ENCODE data around the gene MBNL2. TPM values are rescaled to one million over a fixed set of nuclear protein-coding genes. Genes with fewer than 3 reads are reported as not detected.

MBNL2 gene
- total and polyA plus RNA-seq, 4 experiments from 2014 or later: 20.1 to 36.2 (median 28.3) TPM

- POLR2A ChIA-PET (ENCODE audit: partially characterized antibody): interaction anchor here (1.3 kb wide), 1 partner anchor 20 kb away, joined by 3 read pairs; no protein-coding TSS in a partner anchor
- Histone ChIP-seq H3K27ac (ENCODE audit: low read depth, low read length) (no peak overlapping the region), H3K9me3 (ENCODE audit: control insufficient read depth in 1 of 2, low read length in 2 of 2) (no peaks in the 10 kb centered on the region), H3K4me1 (ENCODE audit: insufficient read depth, low read length) (peaks cover 7% of the 10 kb centered on the region), H3K27me3 (ENCODE audit: insufficient read depth, low read length) (no peaks in the 10 kb centered on the region), H3K36me3 (ENCODE audit: insufficient read depth, low read length) (peaks cover 5% of the 10 kb centered on the region), H3K4me3 (ENCODE audit: low read length in 2 of 2) (no peak overlapping the region)
- Mint-ChIP-seq H3K27me3 (no peaks in the 10 kb centered on the region), H3K4me1 (peaks cover 32 to 53% (median 34%) of the 10 kb centered on the region in 4 donors), H3K36me3 (peaks cover 12 to 17% of the 10 kb centered on the region in 2 donors), H3K9me3 (no peaks in the 10 kb centered on the region), H3K27ac (peak overlapping the region in 2 of 7 donors; percentile 46 to 51), H3K4me3 (no peak overlapping the region)
- no peak for DNase-seq
- intact Hi-C loops (cut with micrococcal nuclease): no loop called here
- CTCF ChIA-PET (ENCODE audit: partially characterized antibody): no interaction called here
Measured at GRCh38 chr13:97268772-97269171, 46.6 kb downstream of the MBNL2 start.

GRCh38 chr13:97269603-97270002, 47.5 kb downstream of the MBNL2 start:
- H3K9me3 Mint-ChIP-seq: no peaks in the 10 kb centered on the region
- H3K4me1 Mint-ChIP-seq: peaks cover 31 to 51% (median 34%) of the 10 kb centered on the region in 4 donors
- CTCF ChIA-PET (ENCODE audit: partially characterized antibody): no interaction called here

GRCh38 chr13:97272526-97272925, 50.4 kb downstream of the MBNL2 start:
- intact Hi-C loops (cut with micrococcal nuclease): no loop called here
- H3K36me3 Mint-ChIP-seq: peaks cover 35 to 38% of the 10 kb centered on the region in 2 donors
- no peak overlapping the region for H3K27ac Mint-ChIP-seq
- DNase-seq: no peak
- CTCF ChIA-PET (ENCODE audit: partially characterized antibody): interaction anchor here (1.0 to 1.2 kb wide), 2 partner anchors 13 to 113 kb away, joined by 3 read pairs; no protein-coding TSS in a partner anchor
- no peaks in the 10 kb centered on the region for H3K9me3 ChIP-seq (ENCODE audit: control insufficient read depth in 1 of 2, low read length in 2 of 2)
- H3K4me3 Mint-ChIP-seq: no peak overlapping the region
- no peaks in the 10 kb centered on the region for H3K27me3 Mint-ChIP-seq
- H3K4me1 Mint-ChIP-seq: peaks cover 41 to 72% (median 55%) of the 10 kb centered on the region in 4 donors
- peaks cover 0 to 2% (median 0%) of the 10 kb centered on the region in 8 donors for H3K9me3 Mint-ChIP-seq
- H3K27me3 ChIP-seq (ENCODE audit: insufficient read depth, low read length): no peaks in the 10 kb centered on the region
- peaks cover 19% of the 10 kb centered on the region for H3K4me1 ChIP-seq (ENCODE audit: insufficient read depth, low read length)
- no peak overlapping the region for H3K4me3 ChIP-seq (ENCODE audit: low read length in 2 of 2)
- H3K36me3 ChIP-seq (ENCODE audit: insufficient read depth, low read length): no peaks in the 10 kb centered on the region
- H3K27ac ChIP-seq (ENCODE audit: low read depth, low read length): no peak overlapping the region
- POLR2A ChIA-PET (ENCODE audit: partially characterized antibody): no interaction called here

More at GRCh38 chr13:97269603-97270002, 47.5 kb downstream of the MBNL2 start:
- no peaks in the 10 kb centered on the region for H3K9me3 ChIP-seq (ENCODE audit: control insufficient read depth in 1 of 2, low read length in 2 of 2)
- peaks cover 14 to 19% of the 10 kb centered on the region in 2 donors for H3K36me3 Mint-ChIP-seq
- H3K27ac ChIP-seq (ENCODE audit: low read depth, low read length): no peak overlapping the region
- H3K27me3 ChIP-seq (ENCODE audit: insufficient read depth, low read length): no peaks in the 10 kb centered on the region
- H3K4me1 ChIP-seq (ENCODE audit: insufficient read depth, low read length): peaks cover 7% of the 10 kb centered on the region
- H3K4me3 ChIP-seq (ENCODE audit: low read length in 2 of 2): no peak overlapping the region
- H3K4me3 Mint-ChIP-seq: no peak overlapping the region
- H3K27me3 Mint-ChIP-seq: no peaks in the 10 kb centered on the region
- intact Hi-C loops (cut with micrococcal nuclease): no loop called here
- no peak overlapping the region for H3K27ac Mint-ChIP-seq
- peaks cover 4% of the 10 kb centered on the region for H3K36me3 ChIP-seq (ENCODE audit: insufficient read depth, low read length)
- DNase-seq: no peak
- POLR2A ChIA-PET (ENCODE audit: partially characterized antibody): no interaction called here

GRCh38 chr13:97273341-97273831, 51.3 kb downstream of the MBNL2 start:
- intact Hi-C loops (cut with micrococcal nuclease): no loop called here
- Mint-ChIP-seq H3K36me3 (peaks cover 32 to 34% of the 10 kb centered on the region in 2 donors), H3K9me3 (peaks cover 0 to 2% (median 0%) of the 10 kb centered on the region in 8 donors), H3K27me3 (no peaks in the 10 kb centered on the region), H3K4me1 (peaks cover 41 to 66% (median 56%) of the 10 kb centered on the region in 4 donors), H3K4me3 (no peak overlapping the region), H3K27ac (no peak overlapping the region)
- no peak for DNase-seq
- Histone ChIP-seq H3K36me3 (ENCODE audit: insufficient read depth, low read length) (no peaks in the 10 kb centered on the region), H3K4me3 (ENCODE audit: low read length in 2 of 2) (no peak overlapping the region), H3K27ac (ENCODE audit: low read depth, low read length) (no peak overlapping the region), H3K4me1 (ENCODE audit: insufficient read depth, low read length) (peaks cover 21% of the 10 kb centered on the region), H3K27me3 (ENCODE audit: insufficient read depth, low read length) (no peaks in the 10 kb centered on the region), H3K9me3 (ENCODE audit: control insufficient read depth in 1 of 2, low read length in 2 of 2) (no peaks in the 10 kb centered on the region)
- CTCF ChIA-PET (ENCODE audit: partially characterized antibody): interaction anchor here (1.0 to 1.4 kb wide), 2 partner anchors 14 to 163 kb away, joined by 3 to 4 read pairs; no protein-coding TSS in a partner anchor
- POLR2A ChIA-PET (ENCODE audit: partially characterized antibody): no interaction called here

DNA sequence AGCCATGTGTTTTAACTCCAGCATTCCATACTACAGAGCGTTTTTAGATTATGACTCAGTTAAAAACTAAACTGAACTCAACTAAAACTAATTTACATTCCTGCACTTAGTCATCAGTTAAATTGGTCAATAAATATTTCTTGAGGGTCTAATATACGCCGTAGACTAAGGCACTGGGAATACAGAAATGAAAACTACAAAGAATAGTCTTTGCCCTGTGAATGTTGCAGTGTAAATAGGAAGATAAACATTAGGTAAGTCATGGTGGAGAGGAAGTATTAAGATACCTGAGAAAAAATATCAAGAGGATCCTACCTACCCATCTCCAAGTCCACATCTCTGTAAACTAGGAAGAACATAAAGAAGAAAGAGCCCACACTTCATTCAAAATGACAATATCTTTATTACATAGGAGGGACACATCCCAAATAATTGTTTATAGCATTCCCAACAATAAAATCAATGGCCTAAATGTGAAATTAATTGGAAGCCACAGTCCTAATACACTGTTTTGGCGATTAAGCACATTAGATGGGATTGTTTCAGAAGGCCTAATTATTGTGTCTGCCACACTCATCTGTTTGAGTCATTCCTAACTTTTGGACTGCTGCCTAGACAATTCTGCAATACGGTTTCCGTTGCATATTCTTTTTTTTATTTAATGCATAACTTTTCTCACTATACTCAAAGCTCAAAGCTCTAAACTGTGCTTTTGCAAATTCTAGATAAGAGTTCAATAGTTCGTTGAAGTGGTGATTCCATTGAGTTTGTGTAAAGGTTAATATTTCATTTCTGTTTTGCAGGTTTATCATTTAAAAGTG, 52.9 kb downstream of the MBNL2 start:
- Histone ChIP-seq H3K27ac (ENCODE audit: low read depth, low read length) (no peak overlapping the region), H3K27me3 (ENCODE audit: insufficient read depth, low read length) (no peaks in the 10 kb centered on the region), H3K9me3 (ENCODE audit: control insufficient read depth in 1 of 2, low read length in 2 of 2) (no peaks in the 10 kb centered on the region), H3K4me3 (ENCODE audit: low read length in 2 of 2) (no peak overlapping the region), H3K4me1 (ENCODE audit: insufficient read depth, low read length) (peaks cover 28% of the 10 kb centered on the region), H3K36me3 (ENCODE audit: insufficient read depth, low read length) (no peaks in the 10 kb centered on the region)
- Mint-ChIP-seq H3K27ac (peak overlapping the region in 1 of 7 donors; percentile 35), H3K4me1 (peaks cover 46 to 67% (median 55%) of the 10 kb centered on the region in 4 donors), H3K36me3 (peaks cover 29 to 33% of the 10 kb centered on the region in 2 donors), H3K27me3 (no peaks in the 10 kb centered on the region), H3K4me3 (no peak overlapping the region), H3K9me3 (peaks cover 0 to 2% (median 0%) of the 10 kb centered on the region in 8 donors)
- intact Hi-C loops (cut with micrococcal nuclease): no loop called here
- ChIA-PET CTCF (ENCODE audit: partially characterized antibody) (no interaction called here), POLR2A (ENCODE audit: partially characterized antibody) (interaction anchor here (0.9 kb wide), 1 partner anchor 64 kb away, joined by 3 read pairs; no protein-coding TSS in a partner anchor)
- DNase-seq: no peak

DNA sequence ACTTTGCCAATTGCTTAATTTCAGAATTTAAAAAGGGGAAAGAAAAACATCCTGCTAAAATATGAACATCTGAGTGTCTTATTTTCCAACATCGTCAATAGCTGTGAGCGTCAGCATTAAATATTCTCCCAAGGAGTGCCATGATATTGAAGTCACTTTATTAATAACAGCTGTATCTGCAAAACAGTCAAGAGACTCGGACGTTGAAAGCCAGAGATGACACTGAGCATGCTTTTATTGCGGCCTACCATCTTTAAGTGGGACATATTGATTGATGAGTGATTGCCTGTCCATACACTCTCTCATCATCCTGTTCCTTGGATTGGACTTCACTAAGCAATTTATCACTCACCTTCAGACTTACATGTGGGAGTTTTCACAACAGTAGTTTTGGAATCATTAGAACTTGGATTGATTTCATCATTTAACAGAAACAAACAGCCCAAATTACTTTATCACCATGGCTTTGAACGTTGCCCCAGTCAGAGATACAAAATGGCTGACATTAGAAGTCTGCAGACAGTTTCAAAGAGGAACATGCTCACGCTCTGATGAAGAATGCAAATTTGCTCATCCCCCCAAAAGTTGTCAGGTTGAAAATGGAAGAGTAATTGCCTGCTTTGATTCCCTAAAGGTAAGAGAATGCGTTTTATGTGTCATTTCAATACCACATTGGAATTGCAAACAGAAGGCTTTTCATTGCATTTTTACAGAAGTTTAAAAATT, 53.8 kb downstream of the MBNL2 start:
- no peak for DNase-seq
- H3K4me1 Mint-ChIP-seq: peaks cover 48 to 72% (median 60%) of the 10 kb centered on the region in 4 donors
- intact Hi-C loops (cut with micrococcal nuclease): no loop called here
- no peaks in the 10 kb centered on the region for H3K27me3 ChIP-seq (ENCODE audit: insufficient read depth, low read length)
- no peak overlapping the region for H3K27ac ChIP-seq (ENCODE audit: low read depth, low read length)
- ChIA-PET POLR2A (ENCODE audit: partially characterized antibody) (interaction anchor here (0.9 to 1.5 kb wide), 2 partner anchors 54 to 65 kb away, joined by 3 to 4 read pairs; partner anchors contain the start of gene MBNL2), CTCF (ENCODE audit: partially characterized antibody) (no interaction called here)
- H3K4me1 ChIP-seq (ENCODE audit: insufficient read depth, low read length): peaks cover 34% of the 10 kb centered on the region
- peaks cover 32 to 37% of the 10 kb centered on the region in 2 donors for H3K36me3 Mint-ChIP-seq
- no peaks in the 10 kb centered on the region for H3K36me3 ChIP-seq (ENCODE audit: insufficient read depth, low read length)
- H3K27ac Mint-ChIP-seq: no peak overlapping the region
- no peaks in the 10 kb centered on the region for H3K27me3 Mint-ChIP-seq
- no peak overlapping the region for H3K4me3 ChIP-seq (ENCODE audit: low read length in 2 of 2)
- H3K9me3 ChIP-seq (ENCODE audit: control insufficient read depth in 1 of 2, low read length in 2 of 2): no peaks in the 10 kb centered on the region
- H3K9me3 Mint-ChIP-seq: peaks cover 0 to 2% (median 0%) of the 10 kb centered on the region in 8 donors
- H3K4me3 Mint-ChIP-seq: peak overlapping the region in 2 of 8 donors; percentile 8 to 31

DNA sequence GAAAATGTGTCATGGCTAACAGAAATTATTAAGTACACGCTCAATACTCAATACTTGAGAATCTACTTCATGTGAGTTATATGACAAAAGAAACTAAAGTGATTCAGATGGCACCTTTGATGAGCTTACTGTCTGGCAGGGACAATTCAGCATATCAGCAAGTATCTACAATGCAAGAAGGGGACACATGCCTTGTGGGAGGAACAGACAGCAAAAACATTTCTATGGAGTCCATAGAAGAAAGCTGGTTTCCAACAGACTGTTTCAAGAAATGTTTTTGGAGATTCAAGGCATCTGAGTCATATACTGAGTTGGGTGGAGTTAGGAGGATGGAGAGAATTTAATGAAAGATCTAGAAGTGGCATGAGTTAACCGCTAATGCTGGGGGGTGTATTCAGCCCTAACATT, 54.7 kb downstream of the MBNL2 start:
- H3K27me3 ChIP-seq (ENCODE audit: insufficient read depth, low read length): no peaks in the 10 kb centered on the region
- no peaks in the 10 kb centered on the region for H3K9me3 ChIP-seq (ENCODE audit: control insufficient read depth in 1 of 2, low read length in 2 of 2)
- no peak for DNase-seq
- H3K4me1 Mint-ChIP-seq: peaks cover 46 to 74% (median 58%) of the 10 kb centered on the region in 4 donors
- peaks cover 34% of the 10 kb centered on the region for H3K4me1 ChIP-seq (ENCODE audit: insufficient read depth, low read length)
- ChIA-PET POLR2A (ENCODE audit: partially characterized antibody) (interaction anchor here (1.5 kb wide), 1 partner anchor 55 kb away, joined by 4 read pairs; the partner anchor contains the start of gene MBNL2), CTCF (ENCODE audit: partially characterized antibody) (no interaction called here)
- peaks cover 0 to 2% (median 0%) of the 10 kb centered on the region in 8 donors for H3K9me3 Mint-ChIP-seq
- H3K27ac ChIP-seq (ENCODE audit: low read depth, low read length): no peak overlapping the region
- peaks cover 32 to 37% of the 10 kb centered on the region in 2 donors for H3K36me3 Mint-ChIP-seq
- no peaks in the 10 kb centered on the region for H3K36me3 ChIP-seq (ENCODE audit: insufficient read depth, low read length)
- intact Hi-C loops (cut with micrococcal nuclease): no loop called here
- H3K4me3 Mint-ChIP-seq: peak overlapping the region in 4 of 8 donors; percentile 0 to 32 (median 16)
- no peak overlapping the region for H3K27ac Mint-ChIP-seq
- no peak overlapping the region for H3K4me3 ChIP-seq (ENCODE audit: low read length in 2 of 2)
- H3K27me3 Mint-ChIP-seq: no peaks in the 10 kb centered on the region

Measured in CD4-positive, alpha-beta memory T cell (primary cell).